SK-N-SH treated with all-trans-retinoic acid at 6 μM for 48 hours (cell line): Measurements from ENCODE around the gene PCBP3.

Experiments used
- GLIS3 ChIP-seq: fragments of 250-450 bp; sonication (Bioruptor Pico); IDR thresholded peaks from 2 replicates; pipeline ENCODE4 v1.5.0; 2020; ENCODE audit warnings: mild to moderate bottlenecking, moderate library complexity
- POU6F1 ChIP-seq: fragments of 250-450 bp; sonication (Bioruptor Pico); IDR thresholded peaks from 2 replicates; pipeline ENCODE4 v1.8.0; 2021; ENCODE audit warnings: low read depth, mild to moderate bottlenecking, moderate library complexity, borderline replicate concordance
- RARB ChIP-seq: fragments of 250-450 bp; sonication (Bioruptor Pico); IDR thresholded peaks from 2 replicates; pipeline ENCODE4 v1.8.0; 2021; ENCODE audit warnings: mild to moderate bottlenecking, moderate library complexity

DNA sequence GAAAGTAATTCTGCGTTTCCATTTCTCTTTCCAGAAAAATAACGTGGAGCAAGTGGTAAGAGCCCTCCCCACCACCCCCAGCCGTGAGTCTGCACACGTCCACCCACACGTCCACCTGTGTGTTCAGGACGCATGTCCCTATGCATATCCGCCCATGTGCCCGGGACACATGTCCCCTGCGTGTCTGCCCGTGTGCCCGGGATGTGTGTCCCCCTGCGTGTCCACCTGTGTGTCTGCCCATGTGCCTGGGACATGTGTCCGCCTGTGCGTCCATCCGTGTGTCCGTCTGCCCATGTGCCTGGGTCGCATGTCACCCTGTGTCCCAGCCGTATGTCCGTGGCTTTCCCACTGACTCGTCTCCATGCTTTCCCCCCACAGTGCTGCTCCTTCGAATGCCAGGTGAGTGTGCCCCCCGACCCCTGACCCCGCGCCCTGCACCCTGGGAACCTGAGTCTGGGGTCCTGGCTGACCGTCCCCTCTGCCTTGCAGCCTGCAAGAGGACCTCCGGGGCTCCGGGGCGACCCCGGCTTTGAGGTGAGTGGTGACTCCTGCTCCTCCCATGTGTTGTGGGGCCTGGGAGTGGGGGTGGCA is 343.7 kb downstream of the PCBP3 start:
- TF ChIP-seq GLIS3 (CRISPR knock-in tag) (no peak), RARB (CRISPR knock-in tag) (no peak), POU6F1 (CRISPR knock-in tag) (no peak)
